A172 (cell line): Measurements from ENCODE around the gene BORCS5. TPM values are rescaled to one million over a fixed set of nuclear protein-coding genes. Genes with fewer than 3 reads are reported as not detected.
"Not testable (repeated sequence)": the region's sequence is repeated elsewhere in the genome, so short reads cannot be mapped to it uniquely, and the experiment has no call there.

ENCODE experiments used
- DNase-seq: peaks from one replicate; pipeline ENCODE4 v3.0.0-alpha.2; 2015; ENCODE audit warnings: low spot score
- total RNA-seq: library from RNA; depleted of rRNA; stranded (reverse); fragments of >200 nt; shearing (Covaris generic); gene quantifications from 2 replicates; pipeline ENCODE4 v1.2.3, GENCODE V29; 2014

BORCS5 gene
- total RNA-seq, 1 experiment from 2014 or later, result 12.2 TPM

GRCh38 chr12:12486661-12487240 is 129.9 kb downstream of the BORCS5 start:
- DNase-seq, result no peak

GRCh38 chr12:12487490-12487889 is 130.6 kb downstream of the BORCS5 start:
- DNase-seq, result no peak

GRCh38 chr12:12488296-12488695 is 131.4 kb downstream of the BORCS5 start:
- DNase-seq, result no peak

GRCh38 chr12:12488823-12489550 is 132.1 kb downstream of the BORCS5 start:
- DNase-seq, result no peak

- DNase-seq, result no peak
Measured at GRCh38 chr12:12491606-12492005, 134.7 kb downstream of the BORCS5 start.

- DNase-seq, result no peak
Measured at GRCh38 chr12:12492547-12492946, 135.7 kb downstream of the BORCS5 start.

- DNase-seq, result no peak
Measured at GRCh38 chr12:12495536-12495935, 138.7 kb downstream of the BORCS5 start.

- DNase-seq, result no peak
Measured at GRCh38 chr12:12498210-12498609, 141.3 kb downstream of the BORCS5 start.

GRCh38 chr12:12499909-12500604 is 143.2 kb downstream of the BORCS5 start:
- DNase-seq, result no peak

GRCh38 chr12:12501121-12501520 is 144.2 kb downstream of the BORCS5 start:
- no peak for DNase-seq

GRCh38 chr12:12502130-12502814 is 145.4 kb downstream of the BORCS5 start:
- DNase-seq, result not testable (repeated sequence)

GRCh38 chr12:12502815-12503151 is 145.9 kb downstream of the BORCS5 start:
- DNase-seq, result no peak

- DNase-seq, result no peak
Measured at GRCh38 chr12:12503384-12504078, 146.7 kb downstream of the BORCS5 start.

GRCh38 chr12:12505544-12506495 is 148.9 kb downstream of the BORCS5 start:
- no peak for DNase-seq

- DNase-seq, result no peak
Measured at GRCh38 chr12:12506496-12506890, 149.6 kb downstream of the BORCS5 start.

- no peak for DNase-seq
Measured at GRCh38 chr12:12507121-12507520, 150.2 kb downstream of the BORCS5 start.

- DNase-seq, result no peak
Measured at GRCh38 chr12:12508612-12509011, 151.7 kb downstream of the BORCS5 start.

- DNase-seq, result peak; percentile 1
Measured at GRCh38 chr12:12510141-12510540, 153.3 kb downstream of the BORCS5 start.

- DNase-seq, result no peak
Measured at GRCh38 chr12:12510551-12510950, 153.7 kb downstream of the BORCS5 start.

- no peak for DNase-seq
Measured at GRCh38 chr12:12511021-12511783, 154.3 kb downstream of the BORCS5 start.
